Lower lobe of right lung (tissue), 2 donors: ENCODE results near the gene LAPTM4A. TPM values are rescaled to one million over a fixed set of nuclear protein-coding genes. Genes with fewer than 3 reads are reported as not detected.

Experiments
- ATAC-seq, 2 donors: fragments of 200-7000 bp; cut with Tn5 transposase; one replicate each; pipeline ENCODE4 v1.9.1; 2020 to 2022; ENCODE audit warnings: mild to moderate bottlenecking in 2 of 2, moderate library complexity in 2 of 2
- DNase-seq: peaks from one replicate; pipeline ENCODE4 v3.0.0-alpha.2; 2020
- H3K27ac ChIP-seq: fragments of 200-600 bp; one replicate; pipeline ENCODE4 v1.8.0; 2022
- H3K27me3 ChIP-seq: fragments of 200-600 bp; one replicate; pipeline ENCODE4 v1.8.0; 2022; ENCODE audit warnings: low read depth
- H3K36me3 ChIP-seq: fragments of 200-600 bp; one replicate; pipeline ENCODE4 v1.8.0; 2022; ENCODE audit warnings: mild to moderate bottlenecking
- H3K4me1 ChIP-seq: fragments of 200-600 bp; one replicate; pipeline ENCODE4 v1.8.0; 2022
- H3K4me3 ChIP-seq: fragments of 200-600 bp; one replicate; pipeline ENCODE4 v1.8.0; 2022; ENCODE audit warnings: mild to moderate bottlenecking
- H3K9me3 ChIP-seq: fragments of 200-600 bp; one replicate; pipeline ENCODE4 v1.8.0; 2022
- CTCF ChIP-seq: fragments of 200-600 bp; IDR thresholded peaks from one replicate; pipeline ENCODE4 v1.8.0; 2022; ENCODE audit warnings: antibody characterized with exemption, mild to moderate bottlenecking
- intact Hi-C: fragments of 100-400 bp; cut with DNase I; formaldehyde crosslinking; loops from one replicate; pipeline ENCODE4 v1.11.0; 2022
- total RNA-seq: library from RNA; stranded (reverse); fragmentation: NEBNext Ultra II Directional; extraction: Animal tissue kit (Norgen Biotek cat#: 25700); gene quantifications from one replicate; pipeline ENCODE4 v1.2.1, GENCODE V29; 2021
- donor health status: DM: no; HTN: yes; CAD: no; lungs with severe emphysema.

Gene LAPTM4A
- total RNA-seq, 1 donor from 2014 or later, result 223 TPM

DNA sequence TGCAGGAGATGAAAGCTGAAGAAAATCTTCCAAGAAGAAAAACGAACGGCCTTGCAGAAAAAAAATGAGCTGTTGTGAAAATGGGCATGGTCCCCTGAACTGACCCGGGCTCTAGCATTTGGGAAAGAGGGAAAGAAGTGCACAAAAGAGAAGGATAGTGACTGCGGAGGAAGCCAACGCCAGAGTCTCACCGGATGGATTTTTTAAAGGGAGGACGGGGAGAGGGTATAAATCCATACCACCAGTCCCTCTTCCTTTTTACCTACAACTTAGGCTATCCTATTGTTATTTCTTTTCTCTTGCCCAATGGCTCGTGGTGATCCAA lies 62.1 kb downstream of the LAPTM4A start:
- DNase-seq (no peak), ATAC-seq (no peak)
- H3K36me3 ChIP-seq, result no peaks in the 10 kb centered on the region
- H3K9me3 ChIP-seq, result no peaks in the 10 kb centered on the region
- intact Hi-C loops, result no loop called here
- no peaks in the 10 kb centered on the region for H3K27me3 ChIP-seq
- H3K4me3 ChIP-seq, result peak overlapping the region; percentile 83
- TF ChIP-seq CTCF, result no peak
- H3K4me1 ChIP-seq, result peaks cover 19% of the 10 kb centered on the region
- H3K27ac ChIP-seq, result peak overlapping the region; percentile 67

DNA sequence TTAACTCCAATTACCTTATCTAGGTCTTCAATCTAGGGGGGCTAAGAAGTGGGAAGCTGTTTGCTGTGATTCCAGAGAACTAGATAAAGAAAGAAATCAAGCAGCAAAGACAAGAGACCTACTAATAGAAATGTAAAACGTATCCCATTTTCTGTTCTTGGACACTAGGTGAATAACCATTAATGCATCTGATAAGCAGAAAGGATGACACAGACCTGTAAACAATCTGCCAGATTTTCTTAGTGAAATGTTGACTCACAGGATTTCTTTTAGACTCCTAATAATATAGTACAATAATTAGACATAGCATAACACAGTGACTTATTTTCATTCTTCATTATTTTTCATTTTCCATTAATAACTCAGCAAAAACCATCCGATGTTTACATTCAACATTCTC lies 62.8 kb downstream of the LAPTM4A start:
- no peak for DNase-seq
- H3K4me3 ChIP-seq, result peak overlapping the region; percentile 83
- no peak overlapping the region for H3K27ac ChIP-seq
- H3K9me3 ChIP-seq, result no peaks in the 10 kb centered on the region
- no peak for TF ChIP-seq CTCF
- H3K27me3 ChIP-seq, result no peaks in the 10 kb centered on the region
- H3K4me1 ChIP-seq, result peaks cover 19% of the 10 kb centered on the region
- ATAC-seq, result no peak
- no peaks in the 10 kb centered on the region for H3K36me3 ChIP-seq
- intact Hi-C loops, result no loop called here

DNA sequence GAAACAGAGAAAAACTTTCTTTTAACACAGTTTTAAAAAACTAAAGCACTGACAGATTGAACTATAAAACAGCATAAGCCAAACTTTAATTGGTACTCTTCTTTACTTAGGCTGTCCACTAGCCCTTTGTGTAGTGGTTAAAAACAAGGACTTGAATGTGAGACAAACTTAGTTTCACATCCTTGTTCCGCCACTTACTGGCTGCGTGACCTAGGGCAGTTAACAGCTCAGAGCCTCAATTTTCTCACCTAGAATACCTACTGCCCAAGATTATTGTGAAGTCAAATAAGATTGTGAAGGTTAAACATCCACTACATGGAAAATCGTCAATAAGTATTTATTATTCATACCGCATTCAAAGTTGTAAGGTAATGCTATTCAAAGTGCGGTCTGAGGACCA lies 63.5 kb downstream of the LAPTM4A start:
- DNase-seq (no peak), ATAC-seq (no peak)
- Histone ChIP-seq H3K27me3 (no peaks in the 10 kb centered on the region), H3K4me3 (no peak overlapping the region), H3K27ac (no peak overlapping the region), H3K4me1 (peaks cover 19% of the 10 kb centered on the region), H3K36me3 (no peaks in the 10 kb centered on the region), H3K9me3 (no peaks in the 10 kb centered on the region)
- intact Hi-C loops, result no loop called here
- TF ChIP-seq CTCF, result no peak

Other genes starting within 250 kb of the LAPTM4A start
- 10.3 TPM for gene TTC32, start 149.6 kb downstream of the LAPTM4A start, total RNA-seq
- gene WDR35, start 61.5 kb downstream of the LAPTM4A start, total RNA-seq, result 8.8 TPM
- 8.1 TPM for gene MATN3, start 39.0 kb downstream of the LAPTM4A start, total RNA-seq
- 90.0 TPM for gene SDC1, start 173.5 kb upstream of the LAPTM4A start, total RNA-seq